NCI-H2107 treated with DMSO at 0.1 percent for 48 hours (cell line): ENCODE results near the gene ENPP7.

ENCODE experiments used
- DNase-seq: peaks from one replicate; lab custom pipeline; 2025; ENCODE audit not compliant: unreplicated experiment; lab: John Stamatoyannopoulos, UW

Gene ENPP7

GRCh38 chr17:79702550-79703236, 28.1 kb upstream of the ENPP7 start:
- no peak for DNase-seq

GRCh38 chr17:79704691-79705090, 26.1 kb upstream of the ENPP7 start:
- DNase-seq = no peak

GRCh38 chr17:79705674-79706073, 25.1 kb upstream of the ENPP7 start:
- DNase-seq = no peak

GRCh38 chr17:79706931-79707850, 23.6 kb upstream of the ENPP7 start:
- DNase-seq = no peak

GRCh38 chr17:79707931-79708891, 22.5 kb upstream of the ENPP7 start:
- peak; percentile 9 for DNase-seq

GRCh38 chr17:79711715-79712305, 18.9 kb upstream of the ENPP7 start:
- no peak for DNase-seq

GRCh38 chr17:79713391-79713790, 17.4 kb upstream of the ENPP7 start:
- DNase-seq = no peak

- DNase-seq = no peak
These were observed 16.3 kb upstream of the ENPP7 start for GRCh38 chr17:79714176-79715097.

- DNase-seq = no peak
These were observed 15.4 kb upstream of the ENPP7 start for GRCh38 chr17:79715098-79715942.

- DNase-seq = no peak
These were observed 14.6 kb upstream of the ENPP7 start for GRCh38 chr17:79715943-79716797.

- no peak for DNase-seq
These were observed 9.9 kb upstream of the ENPP7 start for GRCh38 chr17:79720705-79721292.

GRCh38 chr17:79721993-79722671, 8.6 kb upstream of the ENPP7 start:
- peak; percentile 4 for DNase-seq

- no peak for DNase-seq
These were observed 8.0 kb upstream of the ENPP7 start for GRCh38 chr17:79722787-79723186.

GRCh38 chr17:79728169-79728907, 2.4 kb upstream of the ENPP7 start:
- peak; percentile 50 for DNase-seq

GRCh38 chr17:79728908-79729471, 1.8 kb upstream of the ENPP7 start:
- DNase-seq = no peak

- no peak for DNase-seq
These were observed 982 bp upstream of the ENPP7 start for GRCh38 chr17:79729761-79730160.
